ENCODE measurements around the gene MBD5.
"Not testable (repeated sequence)": the region's sequence is repeated elsewhere in the genome, so short reads cannot be mapped to it uniquely, and the experiment has no call there.

MBD5 gene

DNA sequence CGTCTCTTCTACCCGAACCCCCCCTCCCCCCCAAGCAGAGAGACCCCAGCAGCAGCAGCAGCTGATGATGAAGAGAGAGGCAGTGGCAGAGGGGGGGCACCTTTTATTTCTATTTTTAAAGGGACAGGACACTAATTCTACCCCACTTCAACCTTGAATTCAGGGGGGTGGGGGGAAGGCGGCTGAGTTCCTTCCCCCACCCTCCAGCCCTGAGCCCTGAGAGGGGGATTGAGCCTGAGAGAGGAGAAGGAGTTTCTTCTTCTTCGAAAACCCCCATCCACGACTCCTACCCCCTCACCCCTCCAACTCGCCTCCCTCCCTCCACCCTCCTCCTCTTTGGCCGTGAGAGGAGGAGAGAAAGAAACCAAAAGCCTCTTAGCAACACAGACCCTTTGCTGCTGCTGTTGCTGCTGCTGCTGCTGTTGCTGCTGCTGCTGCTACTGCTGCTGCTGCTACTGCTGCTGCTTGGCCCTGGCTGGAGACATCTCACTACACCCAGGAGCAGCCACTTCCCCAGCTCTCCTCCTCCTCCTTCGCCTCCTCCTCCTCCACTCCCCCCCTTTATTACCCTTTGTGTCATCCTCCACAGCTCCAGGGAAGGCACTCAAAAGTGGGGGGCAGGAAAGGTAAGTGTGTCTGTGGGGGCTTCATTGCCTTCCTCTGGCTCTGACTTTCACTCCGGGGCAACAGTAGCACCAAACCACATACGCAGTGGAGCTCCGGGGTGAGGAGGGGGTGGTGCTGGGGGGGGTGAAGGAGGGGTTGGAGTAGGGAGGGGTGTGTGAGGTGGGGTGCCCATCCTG lies at the start of gene MBD5:
Gene MBD5, plus strand, starts transcription at position 33 of the 803 bp plus-strand sequence.
- peak; percentile 32 to 74 for DNase-seq

DNA sequence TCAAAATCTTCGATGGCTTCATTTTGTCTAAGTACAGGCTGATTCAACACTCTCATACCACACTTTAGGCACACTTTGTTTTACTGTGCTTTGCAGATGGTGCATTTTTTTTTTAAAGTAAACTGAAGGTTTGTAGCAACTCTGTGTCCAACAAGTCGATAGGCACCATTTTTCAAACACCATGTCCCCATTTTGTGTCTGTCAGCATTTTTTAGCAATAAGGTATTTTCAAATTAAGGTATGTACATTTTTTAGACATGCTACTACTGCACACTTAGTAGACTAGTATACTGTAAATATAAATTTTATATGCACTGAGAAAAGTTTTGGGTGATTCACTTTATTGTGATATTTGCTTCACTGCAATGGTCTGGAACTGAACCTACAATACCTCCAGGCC lies 44.8 kb upstream of the MBD5 start:
- no peak for DNase-seq

GRCh38 chr2:147977679-147978078 lies 43.2 kb upstream of the MBD5 start:
- no peak for DNase-seq

GRCh38 chr2:147980940-147981528 lies 39.9 kb upstream of the MBD5 start:
- no peak for DNase-seq

DNA sequence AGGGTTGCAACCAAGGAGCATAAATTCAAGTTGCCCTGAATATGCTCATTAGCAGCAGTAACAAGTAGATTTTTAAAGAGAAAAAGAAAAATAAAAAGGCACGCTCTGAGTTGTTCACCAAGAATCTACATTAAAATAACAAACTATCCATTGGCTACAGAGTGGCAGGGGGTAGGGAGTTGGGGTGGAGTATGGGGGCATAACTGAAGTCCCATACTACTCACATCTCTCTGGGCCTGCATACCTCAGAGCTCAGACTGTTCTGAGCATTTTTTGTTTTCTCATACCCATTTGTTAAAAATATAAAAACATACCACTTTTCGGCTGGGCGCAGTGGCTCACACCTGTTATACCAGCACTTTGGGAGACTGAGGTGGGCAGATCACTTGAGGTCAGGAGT lies 31.8 kb upstream of the MBD5 start:
- DNase-seq = no peak

DNA sequence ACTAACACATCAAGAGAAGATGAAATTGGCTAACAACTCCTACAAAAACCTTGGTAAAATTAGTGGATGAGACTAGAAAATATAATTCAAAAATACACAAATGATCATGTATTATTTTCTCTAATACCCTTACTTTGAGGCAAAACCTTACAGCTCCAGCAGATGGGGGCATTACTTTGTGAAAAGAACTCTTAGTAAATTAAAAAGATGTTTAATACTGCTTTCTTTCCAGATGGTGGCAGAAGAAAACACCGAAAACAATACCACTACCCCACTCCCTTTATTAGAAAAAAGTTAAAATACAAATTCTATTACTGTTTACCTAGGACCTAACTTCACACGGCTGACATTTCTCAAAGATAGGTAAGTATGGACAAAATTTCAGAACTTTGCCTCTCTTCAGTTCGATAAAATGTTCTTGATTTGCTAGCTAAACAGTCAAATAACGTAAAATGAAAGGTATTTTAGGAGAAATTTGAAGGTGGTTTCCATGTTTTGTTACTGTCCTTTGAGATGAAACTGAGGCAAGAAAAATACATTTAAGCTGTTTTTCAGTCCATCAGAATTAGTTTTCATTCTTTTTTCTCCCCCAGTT lies 31.0 kb upstream of the MBD5 start:
- DNase-seq = peak in 1 of 2 donors; percentile 65

GRCh38 chr2:147994965-147995364 lies 25.9 kb upstream of the MBD5 start:
- DNase-seq = not testable (repeated sequence)

GRCh38 chr2:147996828-147997227 lies 24.1 kb upstream of the MBD5 start:
- no peak for DNase-seq

DNA sequence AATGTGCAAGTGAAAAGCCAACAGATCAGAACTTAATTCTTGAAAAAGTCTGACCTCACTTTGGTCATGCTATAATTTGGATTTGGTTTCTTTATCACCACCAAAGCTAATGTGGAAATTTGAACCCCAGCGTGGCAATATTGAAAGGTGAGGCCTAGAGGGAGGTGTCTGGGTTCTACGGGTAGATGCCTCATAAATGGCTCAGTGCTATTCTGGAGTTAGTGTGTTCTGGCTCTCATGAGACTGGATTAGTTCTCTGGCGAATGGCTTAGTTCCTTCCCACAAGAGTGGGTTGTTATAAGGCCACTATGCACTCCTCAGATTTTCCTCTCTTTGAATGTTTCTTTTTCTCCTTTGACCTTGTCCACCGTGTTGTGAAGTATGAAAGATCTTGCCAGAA lies 22.7 kb upstream of the MBD5 start:
- DNase-seq = no peak

- no peak for DNase-seq
Observed at GRCh38 chr2:147999126-147999525, 21.8 kb upstream of the MBD5 start.

GRCh38 chr2:148000095-148000494 lies 20.8 kb upstream of the MBD5 start:
- no peak for DNase-seq

GRCh38 chr2:148002420-148002819 lies 18.5 kb upstream of the MBD5 start:
- DNase-seq = not testable (repeated sequence)

DNA sequence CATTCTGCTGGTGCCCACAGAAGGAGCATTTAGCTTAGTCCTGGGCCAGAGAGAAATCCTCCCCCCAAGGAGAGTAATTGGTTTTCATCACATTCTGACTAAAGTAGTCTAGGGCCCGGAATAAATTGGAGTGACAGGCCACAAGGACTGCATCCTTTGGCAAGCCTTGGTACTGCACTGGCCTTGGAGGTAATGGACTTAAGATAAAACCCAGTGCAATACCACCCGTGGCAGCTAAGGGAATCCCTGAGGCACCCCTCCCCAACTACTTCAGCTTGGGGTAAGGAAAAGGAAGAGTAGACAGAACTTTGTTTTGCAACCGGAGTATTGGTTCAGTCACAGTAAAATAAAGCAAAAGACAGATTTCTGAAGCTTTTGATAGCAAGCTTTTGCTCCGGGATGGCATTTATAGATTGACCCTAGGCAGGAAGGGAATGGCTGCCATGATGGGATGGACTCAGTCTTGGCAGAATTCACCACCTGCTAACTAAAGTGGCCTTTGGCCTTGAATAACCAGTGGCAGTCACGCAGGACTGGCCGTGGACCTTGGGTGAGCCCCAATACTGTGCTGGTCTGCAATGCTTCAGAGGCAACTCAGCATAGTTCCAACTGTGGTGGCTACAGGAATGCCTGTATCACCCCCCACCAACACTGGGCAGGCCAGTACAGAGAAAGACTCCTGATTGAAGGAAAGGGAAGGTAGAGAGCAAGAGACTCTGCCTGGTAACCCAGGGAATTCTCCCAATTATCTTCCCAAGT lies 14.5 kb upstream of the MBD5 start:
- DNase-seq = no peak

DNA sequence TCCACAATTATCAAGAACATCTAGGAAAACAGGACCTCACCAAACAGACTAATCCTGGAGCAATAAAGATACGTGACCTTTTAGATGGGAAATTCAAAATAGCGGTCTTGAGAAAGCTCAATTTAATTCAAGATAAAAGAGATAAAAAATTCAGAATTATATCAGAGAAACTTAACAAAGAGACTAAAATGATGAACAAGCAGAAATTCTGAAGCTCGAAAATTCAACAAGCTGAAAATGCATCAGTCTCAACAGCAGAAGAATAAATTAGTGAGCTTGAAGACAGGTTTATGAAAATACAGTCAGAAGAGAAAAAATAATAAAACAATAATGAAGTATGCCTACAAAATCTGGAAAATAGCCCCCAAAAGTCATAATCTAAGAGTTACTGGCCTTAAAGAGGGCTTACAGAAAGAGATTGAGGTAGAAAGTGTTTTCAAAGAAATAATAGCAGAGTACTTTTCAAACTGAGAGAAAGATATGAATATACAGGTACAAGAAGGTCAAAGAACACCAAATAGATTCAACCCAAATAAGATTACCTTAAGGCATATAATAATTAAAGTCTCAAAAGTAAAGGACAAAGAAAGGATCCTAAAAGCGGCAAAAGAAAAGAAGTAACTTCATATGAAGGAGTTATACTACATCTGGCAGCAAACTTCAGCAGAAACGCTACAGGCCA lies 13.5 kb upstream of the MBD5 start:
- no peak for DNase-seq

DNA sequence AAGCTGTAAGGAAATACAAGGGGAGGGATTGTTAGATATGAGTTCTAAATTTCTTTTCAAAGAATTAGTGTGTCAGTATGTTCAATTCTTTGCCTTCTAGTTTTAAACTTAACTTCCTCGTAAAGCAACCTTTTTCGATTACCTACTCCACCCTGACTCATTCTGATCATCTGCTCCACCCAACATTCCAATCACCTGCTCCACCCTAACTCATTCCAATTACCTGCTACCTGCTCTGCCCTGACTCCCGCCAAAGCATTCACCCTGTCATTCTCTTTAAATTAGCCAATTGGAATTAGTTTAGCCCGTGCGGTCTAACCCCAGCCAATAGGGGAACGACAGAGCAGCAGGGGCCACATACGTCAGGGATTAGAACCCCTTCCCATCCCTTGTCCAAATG lies 12.5 kb upstream of the MBD5 start:
- DNase-seq = not testable (repeated sequence)

GRCh38 chr2:148013876-148014275 lies 7.0 kb upstream of the MBD5 start:
- DNase-seq = no peak

GRCh38 chr2:148014616-148015015 lies 6.3 kb upstream of the MBD5 start:
- no peak for DNase-seq

- DNase-seq = peak; percentile 97 to 99
Observed at GRCh38 chr2:148020111-148021058, 506 bp upstream of the MBD5 start, which contains the start of gene ORC4. Gene ORC4, minus strand, starts transcription at chr2:148020737. Its CDS starts 44,779 bp downstream, at chr2:147975958.

GRCh38 chr2:148021886-148022285 lies 995 bp downstream of the MBD5 start:
- DNase-seq = no peak

- no peak for DNase-seq
Observed at GRCh38 chr2:148022351-148022750, 1.5 kb downstream of the MBD5 start.

DNA sequence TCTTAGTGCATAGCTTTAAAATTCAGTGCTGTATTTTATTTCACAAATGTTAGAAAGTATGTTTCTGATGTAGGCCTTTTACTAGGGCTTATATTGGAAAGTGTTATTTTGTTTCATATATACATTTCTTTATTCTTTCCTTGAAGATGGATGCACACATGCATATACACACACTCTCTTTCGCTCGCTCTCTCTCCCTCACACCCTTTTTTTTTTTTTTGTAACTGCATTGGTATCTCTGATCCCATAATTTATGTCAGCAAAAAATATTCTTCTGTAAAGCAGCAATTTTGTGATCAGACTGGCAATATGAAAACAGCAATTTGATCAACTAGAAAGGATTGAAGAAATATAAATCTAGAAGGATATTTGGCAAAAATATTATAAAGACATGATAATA lies 2.0 kb downstream of the MBD5 start:
- DNase-seq = no peak
